Thyroid gland (tissue), 4 donors: ENCODE results near the gene CBFA2T2. TPM values are rescaled to one million over a fixed set of nuclear protein-coding genes. Genes with fewer than 3 reads are reported as not detected.

Source experiments
- DNase-seq, 2 donors: peaks; one replicate each; pipeline ENCODE4 v3.0.0-alpha.2; 2019
- H3K27ac ChIP-seq, 3 donors: fragments of 200-600 bp; sonication (generic); 1 replicate in 2 of 3; 2 replicates in 1 of 3; pipeline ENCODE4 v1.5.1; 2016 to 2019; ENCODE audit warnings: mild to moderate bottlenecking in 1 of 3, moderate library complexity in 1 of 3
- H3K27me3 ChIP-seq: fragments of 200-600 bp; sonication (generic); one replicate; pipeline ENCODE4 v1.5.1; 2019
- H3K36me3 ChIP-seq, 2 donors: fragments of 200-600 bp; sonication (generic); one replicate each; pipeline ENCODE4 v1.5.1; 2016 to 2019
- H3K4me1 ChIP-seq, 2 donors: fragments of 200-600 bp; sonication (generic); one replicate each; pipeline ENCODE4 v1.5.1; 2017 to 2019
- H3K4me3 ChIP-seq, 3 donors: fragments of 200-600 bp; sonication (generic); replicated peaks in 1 of 3; 1 replicate in 2 of 3; 2 replicates in 1 of 3; pipeline ENCODE4 v1.5.1; 2016; ENCODE audit warnings: mild to moderate bottlenecking in 1 of 3
- H3K9me3 ChIP-seq: fragments of 200-600 bp; sonication (generic); one replicate; pipeline ENCODE4 v1.5.1; 2017
- CTCF ChIP-seq, 6 experiments: fragments of 200-600 bp in 3 of 6; fragments of 450-650 bp in 3 of 6; sonication (generic) in 3 of 6; IDR thresholded peaks; one replicate each; pipeline ENCODE4 v1.5.1; 2016 to 2019; ENCODE audit warnings: antibody characterized with exemption in 6 of 6, mild to moderate bottlenecking in 2 of 6, inconsistent platforms in 1 of 6, moderate library complexity in 1 of 6
- POLR2A ChIP-seq, 2 donors: fragments of 450-650 bp; IDR thresholded peaks; one replicate each; pipeline ENCODE4 v1.6.1; 2017; ENCODE audit warnings: antibody characterized with exemption in 2 of 2, mild to moderate bottlenecking in 2 of 2, moderate library complexity in 1 of 2
- WGBS, 2 donors: methylation state at CpG; one replicate each; pipeline ENCODE4 v1.1.5; 2017; 5-methylcytosine and 5-hydroxymethylcytosine counted together
- intact Hi-C: fragments of 100-400 bp; cut with DNase I; formaldehyde crosslinking; loops from one replicate; pipeline ENCODE4 v1.15.1; 2023
- total RNA-seq, 4 donors: library from RNA; depleted of rRNA; stranded (reverse); fragments of >200 nt; gene quantifications; one replicate each; pipeline ENCODE4 v1.2.3, GENCODE V29; 2016

The CBFA2T2 gene
- total RNA-seq, 4 donors from 2014 or later, result 29.7 to 57.3 (median 35.8) TPM

GRCh38 chr20:33654680-33655161 is 164.8 kb downstream of the CBFA2T2 start:
- 56 to 62% methylated on average over 13 of the region's 14 CpGs for WGBS, 2 donors
- peaks cover 7 to 16% of the 10 kb centered on the region in 2 donors for H3K36me3 ChIP-seq
- H3K27me3 ChIP-seq, result no peaks in the 10 kb centered on the region
- H3K9me3 ChIP-seq, result no peaks in the 10 kb centered on the region
- peaks cover 3 to 10% of the 10 kb centered on the region in 2 donors for H3K4me1 ChIP-seq
- no peak for TF ChIP-seq POLR2A (IDR thresholded peaks at IDR 0.05)
- TF ChIP-seq CTCF (IDR thresholded peaks at IDR 0.05), result no peak
- DNase-seq, result no peak
- no peak overlapping the region for H3K4me3 ChIP-seq
- no peak overlapping the region for H3K27ac ChIP-seq
- intact Hi-C loops, result loop anchor here (5.0 kb wide), 1 partner anchor 202 kb away; no protein-coding TSS in a partner anchor

GRCh38 chr20:33655164-33655563 is 165.3 kb downstream of the CBFA2T2 start:
- no peak overlapping the region for H3K27ac ChIP-seq
- intact Hi-C loops, result no loop called here
- H3K4me3 ChIP-seq, result no peak overlapping the region
- TF ChIP-seq CTCF (IDR thresholded peaks at IDR 0.05), result no peak
- TF ChIP-seq POLR2A (IDR thresholded peaks at IDR 0.05), result no peak
- peaks cover 3 to 8% of the 10 kb centered on the region in 2 donors for H3K4me1 ChIP-seq
- H3K36me3 ChIP-seq, result peaks cover 10 to 17% of the 10 kb centered on the region in 2 donors
- WGBS, 2 donors, result 52 to 69% methylated on average over 3 to 4 of the region's 4 CpGs
- no peaks in the 10 kb centered on the region for H3K9me3 ChIP-seq
- DNase-seq, result no peak
- no peaks in the 10 kb centered on the region for H3K27me3 ChIP-seq

GRCh38 chr20:33656010-33656782 is 166.3 kb downstream of the CBFA2T2 start:
- intact Hi-C loops, result no loop called here
- Histone ChIP-seq H3K4me1 (peaks cover 3 to 8% of the 10 kb centered on the region in 2 donors), H3K36me3 (peaks cover 12 to 17% of the 10 kb centered on the region in 2 donors), H3K27ac (no peak overlapping the region), H3K27me3 (no peaks in the 10 kb centered on the region), H3K4me3 (no peak overlapping the region), H3K9me3 (no peaks in the 10 kb centered on the region)
- 89 to 97% methylated on average over 3 to 6 of the region's 10 CpGs for WGBS, 2 donors
- TF ChIP-seq CTCF (IDR thresholded peaks at IDR 0.05), result no peak
- TF ChIP-seq POLR2A (IDR thresholded peaks at IDR 0.05), result no peak
- no peak for DNase-seq

GRCh38 chr20:33656783-33657703 is 167.1 kb downstream of the CBFA2T2 start:
- Histone ChIP-seq H3K27me3 (no peaks in the 10 kb centered on the region), H3K9me3 (no peaks in the 10 kb centered on the region), H3K27ac (no peak overlapping the region), H3K4me1 (peaks cover 3 to 8% of the 10 kb centered on the region in 2 donors), H3K4me3 (no peak overlapping the region), H3K36me3 (peaks cover 12 to 17% of the 10 kb centered on the region in 2 donors)
- intact Hi-C loops, result no loop called here
- DNase-seq, result no peak
- TF ChIP-seq CTCF (IDR thresholded peaks at IDR 0.05) (no peak), POLR2A (IDR thresholded peaks at IDR 0.05) (no peak)
- 96% methylated on average over 12 to 15 of the region's 17 CpGs for WGBS, 2 donors
